Measurements from ENCODE around the gene TKT.

GRCh38 chr3:53269888-53270880 lies 14.4 kb upstream of the TKT start:
- TF ChIP-seq POLR2AphosphoS5 (IDR thresholded peaks at IDR 0.05; ENCODE audit: low read depth) (no peak), CTCF (conservative IDR thresholded peaks at IDR 0.05; ENCODE audit: low read depth in 2 of 2) (no peak)
